Measurements from ENCODE around the gene KRTAP5-9. TPM values are rescaled to one million over a fixed set of nuclear protein-coding genes. Genes with fewer than 3 reads are reported as not detected.

KRTAP5-9 gene
- total and polyA plus RNA-seq, 12 donors = not detected

DNA sequence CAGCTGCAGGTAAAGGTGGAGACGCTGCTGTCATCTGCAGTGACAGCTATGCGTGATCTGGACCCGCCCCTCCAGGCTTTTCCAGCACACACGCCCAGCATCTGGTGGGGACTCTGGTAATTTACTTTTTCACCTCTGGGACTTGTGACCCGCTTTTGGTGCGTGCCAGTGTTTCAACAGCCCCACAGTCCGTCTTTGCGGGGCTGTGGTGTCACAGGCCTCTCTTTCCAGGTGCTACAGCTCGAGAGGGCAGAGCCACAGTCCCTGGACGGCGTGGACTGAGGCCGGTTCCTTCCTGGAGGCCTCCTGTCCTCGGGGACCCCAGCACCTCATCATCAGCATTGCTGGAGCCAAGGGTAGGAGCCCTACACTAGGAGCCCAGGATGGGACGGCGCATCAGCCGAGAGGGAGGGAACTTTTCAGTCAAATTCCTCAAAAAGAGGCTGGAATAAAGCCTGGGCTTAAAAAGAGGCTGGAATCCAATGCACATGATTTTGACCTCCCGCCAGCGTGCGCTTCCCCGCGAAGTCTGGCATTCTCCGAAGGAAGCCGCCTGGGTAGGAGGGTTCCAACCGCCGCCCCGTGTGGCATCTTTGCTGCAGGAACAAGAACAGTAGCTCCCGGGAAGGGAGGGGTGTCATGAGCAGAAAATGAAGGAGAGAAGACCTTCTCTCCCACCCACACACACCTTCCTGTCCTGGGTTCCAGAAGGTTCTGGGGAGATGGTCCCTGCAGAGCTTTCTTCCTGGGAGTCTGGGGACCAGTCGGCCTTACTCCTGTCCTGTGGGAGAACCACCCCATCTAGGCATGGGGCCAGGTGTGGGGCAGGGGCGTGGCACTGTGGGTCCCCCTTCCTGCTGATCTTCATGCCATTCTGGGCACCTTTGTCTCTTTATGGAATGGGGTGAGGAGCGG is 46.9 kb upstream of the KRTAP5-9 start:
- TF ChIP-seq, protein P1, sequence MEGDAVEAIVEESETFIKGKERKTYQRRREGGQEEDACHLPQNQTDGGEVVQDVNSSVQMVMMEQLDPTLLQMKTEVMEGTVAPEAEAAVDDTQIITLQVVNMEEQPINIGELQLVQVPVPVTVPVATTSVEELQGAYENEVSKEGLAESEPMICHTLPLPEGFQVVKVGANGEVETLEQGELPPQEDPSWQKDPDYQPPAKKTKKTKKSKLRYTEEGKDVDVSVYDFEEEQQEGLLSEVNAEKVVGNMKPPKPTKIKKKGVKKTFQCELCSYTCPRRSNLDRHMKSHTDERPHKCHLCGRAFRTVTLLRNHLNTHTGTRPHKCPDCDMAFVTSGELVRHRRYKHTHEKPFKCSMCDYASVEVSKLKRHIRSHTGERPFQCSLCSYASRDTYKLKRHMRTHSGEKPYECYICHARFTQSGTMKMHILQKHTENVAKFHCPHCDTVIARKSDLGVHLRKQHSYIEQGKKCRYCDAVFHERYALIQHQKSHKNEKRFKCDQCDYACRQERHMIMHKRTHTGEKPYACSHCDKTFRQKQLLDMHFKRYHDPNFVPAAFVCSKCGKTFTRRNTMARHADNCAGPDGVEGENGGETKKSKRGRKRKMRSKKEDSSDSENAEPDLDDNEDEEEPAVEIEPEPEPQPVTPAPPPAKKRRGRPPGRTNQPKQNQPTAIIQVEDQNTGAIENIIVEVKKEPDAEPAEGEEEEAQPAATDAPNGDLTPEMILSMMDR (IDR thresholded peaks at IDR 0.05) = no peak
- H3K27ac ChIP-seq = no peak overlapping the region
- intact Hi-C loops (cut with DNase I) = no loop called here
- peaks cover 0 to 20% (median 0%) of the 10 kb centered on the region in 9 donors for H3K4me1 ChIP-seq
- peaks cover 0 to 88% (median 44%) of the 10 kb centered on the region in 9 donors for H3K36me3 ChIP-seq
- ATAC-seq (no peak), DNase-seq (no peak)
- 92 to 95% methylated on average over 30 of the region's 30 CpGs for WGBS, 2 donors
- H3K9me3 ChIP-seq = peaks cover 0 to 3% (median 0%) of the 10 kb centered on the region in 11 donors
- H3K27me3 ChIP-seq = no peaks in the 10 kb centered on the region
- no peak overlapping the region for H3K4me3 ChIP-seq

DNA sequence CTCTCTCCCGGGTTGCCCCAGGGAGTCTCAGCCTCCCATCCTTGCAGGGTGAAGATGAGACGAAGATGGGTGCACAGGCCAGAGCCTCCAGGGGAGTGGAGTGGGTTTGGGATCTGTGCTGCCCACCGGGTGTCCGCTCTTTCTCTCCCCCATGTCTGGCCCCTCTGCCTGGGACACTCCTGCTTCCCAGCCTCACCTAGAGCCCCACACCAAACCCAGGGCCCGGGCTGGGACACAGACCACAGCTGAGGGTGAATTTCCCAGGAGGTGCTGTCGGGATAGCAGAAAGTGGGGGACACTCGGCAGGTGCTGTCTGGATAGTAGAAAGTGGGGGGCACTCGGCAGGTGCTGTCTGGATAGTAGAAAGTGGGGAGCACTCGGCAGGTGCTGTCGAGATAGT is 46.2 kb upstream of the KRTAP5-9 start:
- H3K27me3 ChIP-seq = no peaks in the 10 kb centered on the region
- WGBS, 2 donors = 94 to 95% methylated on average over 10 of the region's 10 CpGs
- peaks cover 0 to 88% (median 37%) of the 10 kb centered on the region in 9 donors for H3K36me3 ChIP-seq
- DNase-seq (no peak), ATAC-seq (no peak)
- peaks cover 0 to 6% (median 0%) of the 10 kb centered on the region in 11 donors for H3K9me3 ChIP-seq
- H3K27ac ChIP-seq = no peak overlapping the region
- intact Hi-C loops (cut with DNase I) = no loop called here
- TF ChIP-seq, protein P1 (IDR thresholded peaks at IDR 0.05) = no peak
- peaks cover 0 to 20% (median 0%) of the 10 kb centered on the region in 9 donors for H3K4me1 ChIP-seq
- no peak overlapping the region for H3K4me3 ChIP-seq

DNA sequence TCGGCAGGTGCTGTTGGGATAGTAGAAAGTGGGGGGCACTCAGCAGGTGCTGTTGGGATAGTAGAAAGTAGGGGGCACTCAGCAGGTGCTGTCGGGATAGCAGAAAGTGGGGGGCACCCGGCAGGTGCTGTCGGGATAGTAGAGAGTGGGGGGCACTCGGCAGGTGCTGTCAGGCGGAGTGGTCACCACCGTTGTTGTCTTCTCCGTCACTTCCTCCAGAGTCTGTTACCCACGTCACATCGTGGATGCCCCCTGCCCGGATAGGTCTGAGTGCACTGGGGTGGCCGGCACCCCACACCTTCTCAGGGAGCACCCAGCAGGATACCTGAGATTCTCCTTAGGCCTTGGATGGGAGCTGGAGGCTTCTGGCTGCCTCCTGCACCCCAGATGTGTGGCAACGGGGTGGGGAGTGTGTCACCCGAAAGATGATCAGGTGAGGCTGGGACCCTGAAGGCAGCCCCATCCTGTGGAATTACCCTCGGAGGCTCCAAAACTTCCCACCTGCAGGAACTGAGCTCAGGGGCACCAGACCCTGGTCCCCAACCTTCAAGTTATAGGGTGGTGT is 45.3 kb upstream of the KRTAP5-9 start:
- TF ChIP-seq, protein P1 (IDR thresholded peaks at IDR 0.05) = no peak
- DNase-seq = no peak
- intact Hi-C loops (cut with DNase I) = no loop called here
- WGBS, 2 donors = 96% methylated on average over 15 of the region's 15 CpGs
- Histone ChIP-seq H3K36me3 (peaks cover 0 to 79% (median 36%) of the 10 kb centered on the region in 9 donors), H3K9me3 (peaks cover 0 to 16% (median 5%) of the 10 kb centered on the region in 11 donors), H3K27ac (no peak overlapping the region), H3K27me3 (no peaks in the 10 kb centered on the region), H3K4me3 (no peak overlapping the region), H3K4me1 (peaks cover 0 to 20% (median 0%) of the 10 kb centered on the region in 9 donors)
- ATAC-seq = no peak

DNA sequence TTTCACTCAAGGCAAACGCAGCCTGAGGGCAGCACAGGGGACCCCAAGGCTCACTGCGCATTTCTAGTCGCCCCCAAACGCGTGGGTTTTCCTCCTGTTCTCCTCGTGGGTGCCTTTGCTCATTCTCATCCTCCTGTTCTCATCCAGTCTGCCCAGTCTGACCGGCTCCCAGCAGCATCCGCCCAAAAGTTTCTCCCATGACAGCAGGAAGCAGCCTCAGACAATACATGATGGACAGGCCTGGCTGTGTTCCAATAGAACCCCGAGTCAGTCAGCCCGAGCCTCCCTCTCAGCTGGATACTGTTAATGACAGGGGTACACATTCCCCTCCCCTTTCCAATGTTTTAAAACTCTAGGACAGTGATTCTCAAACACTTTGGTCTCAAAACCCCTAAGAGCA is 43.7 kb upstream of the KRTAP5-9 start:
- ATAC-seq (no peak), DNase-seq (no peak)
- WGBS, 2 donors = 45 to 55% methylated on average over 10 of the region's 10 CpGs
- peaks cover 0 to 20% (median 0%) of the 10 kb centered on the region in 9 donors for H3K4me1 ChIP-seq
- TF ChIP-seq, protein P1 (IDR thresholded peaks at IDR 0.05) = no peak
- no peaks in the 10 kb centered on the region for H3K27me3 ChIP-seq
- no peak overlapping the region for H3K4me3 ChIP-seq
- intact Hi-C loops (cut with DNase I) = no loop called here
- H3K36me3 ChIP-seq = peaks cover 0 to 63% (median 20%) of the 10 kb centered on the region in 9 donors
- peaks cover 0 to 32% (median 17%) of the 10 kb centered on the region in 11 donors for H3K9me3 ChIP-seq
- H3K27ac ChIP-seq = no peak overlapping the region

Data from heart right ventricle (tissue), 16 donors.